HCT116 (cell line): ENCODE results near the gene CHDH.

Experiments used
- ATF3 ChIP-seq: IDR thresholded peaks from 2 replicates; pipeline ENCODE4 v1.6.1; 2012
- CEBPB ChIP-seq: IDR thresholded peaks from 2 replicates; pipeline ENCODE4 v1.6.1; 2012; ENCODE audit warnings: low read depth
- CTCF ChIP-seq, 3 experiments: fragments of 200-600 bp in 1 of 3; sonication (generic) in 1 of 3; IDR thresholded peaks in 2 of 3; conservative IDR thresholded peaks in 1 of 3; 2 replicates each; pipeline ENCODE4 v1.5.1; 2012 to 2017; ENCODE audit warnings: low read depth in 2 of 3, low read length in 2 of 3, antibody characterized with exemption in 1 of 3, borderline replicate concordance in 1 of 3, control low read depth in 1 of 3, mild to moderate bottlenecking in 1 of 3, mixed read lengths in 1 of 3, mixed run types in 1 of 3, moderate library complexity in 1 of 3; ENCODE audit not compliant: insufficient read depth in 1 of 3
- JUND ChIP-seq: IDR thresholded peaks from 2 replicates; pipeline ENCODE4 v1.6.1; 2012
- MAX ChIP-seq: IDR thresholded peaks from 2 replicates; pipeline ENCODE4 v1.6.1; 2012
- POLR2A ChIP-seq: IDR thresholded peaks from 2 replicates; pipeline ENCODE4 v1.7.0; 2011; ENCODE audit warnings: borderline replicate concordance; ENCODE audit not compliant: insufficient read depth, insufficient read length; ENCODE audit errors: extremely low read depth
- POLR2AphosphoS5 ChIP-seq: IDR thresholded peaks from 2 replicates; pipeline ENCODE4 v1.6.1; 2011; ENCODE audit warnings: mild to moderate bottlenecking, low read depth, low read length, moderate library complexity

DNA sequence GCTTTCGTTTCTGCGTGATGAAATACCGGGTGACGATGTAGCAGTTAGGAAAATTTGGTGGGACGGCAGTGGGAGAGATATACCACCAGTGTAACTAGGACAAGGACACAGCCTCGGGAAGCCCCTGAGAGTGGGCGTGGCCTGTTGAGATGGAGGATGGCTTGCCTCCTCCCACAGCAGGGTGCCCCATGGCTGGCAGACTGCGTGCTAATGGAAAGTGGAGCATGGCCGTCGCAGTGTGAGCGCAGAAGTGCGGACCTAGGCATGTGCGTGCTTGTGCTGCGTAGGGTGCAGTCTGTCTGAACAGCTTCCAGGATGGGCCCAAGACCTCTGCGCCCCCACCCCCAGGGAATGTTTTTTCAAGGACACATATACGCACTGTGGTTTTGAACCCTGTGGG lies 56.8 kb downstream of the CHDH start:
- TF ChIP-seq CTCF (IDR thresholded peaks at IDR 0.05 in 2 of 3, conservative IDR thresholded peaks at IDR 0.05 in 1 of 3; ENCODE audit: borderline replicate concordance in 1 of 3, insufficient read depth in 1 of 3, low read depth in 2 of 3, low read length in 2 of 3) (no peak), CEBPB (no peak), POLR2AphosphoS5 (no peak), MAX (no peak), ATF3 (no peak), POLR2A (no peak), JUND (no peak)
